Neutrophil (primary cell): ENCODE results near the gene ADAR.

Source experiments
- H3K27ac ChIP-seq: fragments of 200-600 bp; sonication (generic); 2 replicates; pipeline ENCODE4 v1.5.1; 2016; ENCODE audit warnings: mild to moderate bottlenecking, moderate library complexity
- H3K27me3 ChIP-seq: fragments of 200-600 bp; sonication (generic); 2 replicates; pipeline ENCODE4 v1.6.0; 2016; ENCODE audit warnings: mild to moderate bottlenecking
- H3K36me3 ChIP-seq: fragments of 200-600 bp; sonication (generic); 2 replicates; pipeline ENCODE4 v1.5.1; 2017
- H3K4me1 ChIP-seq, 2 experiments: fragments of 200-600 bp in 1 of 2; sonication (generic) in 1 of 2; 1 replicate in 1 of 2; 2 replicates in 1 of 2; pipeline versions ENCODE4 v1.5.1 to v1.6.1; 2013 to 2016; ENCODE audit warnings: low read depth in 1 of 2, low read length in 1 of 2, mild to moderate bottlenecking in 1 of 2, moderate library complexity in 1 of 2; ENCODE audit not compliant: control insufficient read depth in 1 of 2, insufficient read depth in 1 of 2
- H3K4me3 ChIP-seq, 2 experiments: fragments of 200-600 bp in 1 of 2; sonication (generic) in 1 of 2; 1 replicate in 1 of 2; 2 replicates in 1 of 2; pipeline ENCODE4 v1.5.1; 2013 to 2016; ENCODE audit warnings: low read depth in 1 of 2, low read length in 1 of 2, mild to moderate bottlenecking in 1 of 2, moderate library complexity in 1 of 2
- H3K9me3 ChIP-seq: fragments of 200-600 bp; sonication (generic); 2 replicates; pipeline ENCODE4 v1.5.1; 2016
- TF ChIP-seq, protein P1 (sequence below): fragments of 200-600 bp; sonication (generic); IDR thresholded peaks from 2 replicates; pipeline ENCODE4 v1.5.1; 2016; ENCODE audit warnings: antibody characterized with exemption

Gene ADAR

DNA sequence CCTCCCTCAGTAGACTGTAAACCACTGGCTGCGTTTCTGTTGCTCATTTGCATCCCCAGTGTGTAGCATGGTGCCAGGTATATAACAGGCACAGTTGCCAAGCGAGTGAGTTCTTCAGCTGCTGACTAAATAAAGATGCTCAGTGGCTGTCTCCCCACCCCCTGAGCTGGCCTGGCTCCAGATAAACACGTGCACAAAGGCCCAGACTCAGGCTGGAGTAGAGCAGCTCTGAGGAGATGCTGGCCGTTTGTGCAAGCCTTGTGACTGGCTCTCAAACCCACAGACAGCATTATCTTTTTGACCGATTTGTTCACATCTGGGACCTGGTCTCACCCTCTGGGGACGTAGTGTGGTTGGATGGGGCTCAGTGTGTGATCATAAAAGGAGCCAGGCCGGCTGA lies 33.3 kb downstream of the ADAR start:
- no peak overlapping the region for H3K4me3 ChIP-seq
- no peak overlapping the region for H3K27ac ChIP-seq
- TF ChIP-seq, protein P1, sequence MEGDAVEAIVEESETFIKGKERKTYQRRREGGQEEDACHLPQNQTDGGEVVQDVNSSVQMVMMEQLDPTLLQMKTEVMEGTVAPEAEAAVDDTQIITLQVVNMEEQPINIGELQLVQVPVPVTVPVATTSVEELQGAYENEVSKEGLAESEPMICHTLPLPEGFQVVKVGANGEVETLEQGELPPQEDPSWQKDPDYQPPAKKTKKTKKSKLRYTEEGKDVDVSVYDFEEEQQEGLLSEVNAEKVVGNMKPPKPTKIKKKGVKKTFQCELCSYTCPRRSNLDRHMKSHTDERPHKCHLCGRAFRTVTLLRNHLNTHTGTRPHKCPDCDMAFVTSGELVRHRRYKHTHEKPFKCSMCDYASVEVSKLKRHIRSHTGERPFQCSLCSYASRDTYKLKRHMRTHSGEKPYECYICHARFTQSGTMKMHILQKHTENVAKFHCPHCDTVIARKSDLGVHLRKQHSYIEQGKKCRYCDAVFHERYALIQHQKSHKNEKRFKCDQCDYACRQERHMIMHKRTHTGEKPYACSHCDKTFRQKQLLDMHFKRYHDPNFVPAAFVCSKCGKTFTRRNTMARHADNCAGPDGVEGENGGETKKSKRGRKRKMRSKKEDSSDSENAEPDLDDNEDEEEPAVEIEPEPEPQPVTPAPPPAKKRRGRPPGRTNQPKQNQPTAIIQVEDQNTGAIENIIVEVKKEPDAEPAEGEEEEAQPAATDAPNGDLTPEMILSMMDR: no peak
- H3K9me3 ChIP-seq: no peaks in the 10 kb centered on the region
- H3K4me1 ChIP-seq: no peaks in the 10 kb centered on the region
- H3K27me3 ChIP-seq: peaks cover 29% of the 10 kb centered on the region
- H3K36me3 ChIP-seq: peaks cover 38% of the 10 kb centered on the region

DNA sequence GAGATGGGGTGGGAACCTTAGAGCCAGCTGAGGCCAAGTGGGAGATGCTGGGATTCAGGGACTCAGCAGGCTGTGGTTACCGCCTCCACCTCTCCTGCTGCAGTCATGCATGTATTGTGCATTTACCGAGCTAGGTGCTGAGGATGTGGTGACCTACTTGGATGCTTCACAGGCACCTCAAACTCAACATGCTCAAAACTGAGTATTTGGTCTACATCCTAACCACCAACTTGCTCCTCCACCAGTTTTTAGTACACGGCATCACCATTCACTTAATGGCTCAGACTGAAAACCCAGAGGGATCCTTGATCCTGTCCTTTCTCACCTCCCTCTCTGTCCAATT lies 34.8 kb downstream of the ADAR start:
- TF ChIP-seq, protein P1: no peak
- peaks cover 45% of the 10 kb centered on the region for H3K27me3 ChIP-seq
- no peaks in the 10 kb centered on the region for H3K9me3 ChIP-seq
- H3K4me3 ChIP-seq: no peak overlapping the region
- peaks cover 0 to under 1% of the 10 kb centered on the region in 2 experiments for H3K4me1 ChIP-seq
- no peak overlapping the region for H3K27ac ChIP-seq
- peaks cover 23% of the 10 kb centered on the region for H3K36me3 ChIP-seq

DNA sequence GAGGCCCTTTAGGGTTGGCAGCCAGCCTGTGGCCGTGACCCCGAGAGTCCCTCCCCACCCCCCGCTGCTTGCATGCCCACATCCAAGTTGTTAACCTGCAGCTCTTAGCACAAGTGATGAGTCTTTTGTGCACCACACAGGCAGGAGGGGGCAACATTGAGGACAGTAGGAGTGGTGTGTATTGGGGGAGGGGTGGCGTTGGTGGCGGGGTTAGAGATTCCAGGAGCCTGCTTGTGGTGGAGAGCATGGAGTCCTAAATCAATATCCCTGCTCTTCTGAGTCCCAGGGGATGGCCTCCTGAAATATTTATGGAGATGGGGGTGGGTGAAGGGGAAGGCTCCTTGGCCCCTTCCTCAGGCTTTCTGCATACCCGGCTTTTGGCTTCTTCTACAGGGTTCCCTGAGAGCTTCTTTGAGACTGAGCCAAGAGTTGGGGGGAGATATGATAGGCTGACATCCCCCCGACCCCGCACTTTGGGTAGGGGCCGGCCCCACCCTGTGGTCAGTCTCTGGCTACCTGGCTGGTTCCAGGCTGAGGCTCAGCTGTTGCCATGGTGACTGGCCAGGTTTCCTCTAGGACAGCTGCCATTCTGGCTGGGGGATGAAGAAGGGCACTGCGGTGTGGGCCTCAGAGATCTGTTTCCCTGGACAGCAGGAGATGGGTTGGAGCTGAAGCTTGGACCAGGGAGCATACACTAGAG lies 35.4 kb downstream of the ADAR start:
- Histone ChIP-seq H3K27ac (no peak overlapping the region), H3K27me3 (peaks cover 50% of the 10 kb centered on the region), H3K4me3 (no peak overlapping the region), H3K36me3 (peaks cover 17% of the 10 kb centered on the region), H3K9me3 (no peaks in the 10 kb centered on the region), H3K4me1 (peaks cover 0 to 5% of the 10 kb centered on the region in 2 experiments)
- TF ChIP-seq, protein P1: no peak

DNA sequence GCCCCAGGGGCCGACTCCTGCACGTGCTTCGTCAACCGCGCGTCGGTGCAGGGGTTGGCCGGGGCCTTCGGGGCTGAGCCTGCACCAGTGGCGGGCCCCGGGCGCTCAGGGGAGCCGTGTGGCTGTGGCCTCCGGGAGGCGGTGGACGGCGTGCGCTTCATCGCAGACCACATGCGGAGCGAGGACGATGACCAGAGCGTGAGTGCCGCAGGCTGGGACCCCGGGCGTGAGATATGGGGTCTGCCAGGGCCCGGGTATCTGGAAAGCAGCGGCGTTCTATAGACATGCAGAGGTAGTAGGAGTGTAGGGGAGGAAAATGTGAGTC lies 36.1 kb downstream of the ADAR start:
- TF ChIP-seq, protein P1: no peak
- Histone ChIP-seq H3K4me1 (peaks cover 0 to 6% of the 10 kb centered on the region in 2 experiments), H3K36me3 (peaks cover 10% of the 10 kb centered on the region), H3K4me3 (no peak overlapping the region), H3K27ac (no peak overlapping the region), H3K9me3 (no peaks in the 10 kb centered on the region), H3K27me3 (peaks cover 57% of the 10 kb centered on the region)

DNA sequence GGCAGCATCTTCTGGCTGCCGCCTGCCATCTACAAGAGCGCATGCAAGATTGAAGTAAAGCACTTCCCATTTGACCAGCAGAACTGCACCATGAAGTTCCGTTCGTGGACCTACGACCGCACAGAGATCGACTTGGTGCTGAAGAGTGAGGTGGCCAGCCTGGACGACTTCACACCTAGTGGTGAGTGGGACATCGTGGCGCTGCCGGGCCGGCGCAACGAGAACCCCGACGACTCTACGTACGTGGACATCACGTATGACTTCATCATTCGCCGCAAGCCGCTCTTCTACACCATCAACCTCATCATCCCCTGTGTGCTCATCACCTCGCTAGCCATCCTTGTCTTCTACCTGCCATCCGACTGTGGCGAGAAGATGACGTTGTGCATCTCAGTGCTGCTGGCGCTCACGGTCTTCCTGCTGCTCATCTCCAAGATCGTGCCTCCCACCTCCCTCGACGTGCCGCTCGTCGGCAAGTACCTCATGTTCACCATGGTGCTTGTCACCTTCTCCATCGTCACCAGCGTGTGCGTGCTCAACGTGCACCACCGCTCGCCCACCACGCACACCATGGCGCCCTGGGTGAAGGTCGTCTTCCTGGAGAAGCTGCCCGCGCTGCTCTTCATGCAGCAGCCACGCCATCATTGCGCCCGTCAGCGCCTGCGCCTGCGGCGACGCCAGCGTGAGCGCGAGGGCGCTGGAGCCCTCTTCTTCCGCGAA lies 36.6 kb downstream of the ADAR start:
- Histone ChIP-seq H3K27ac (no peak overlapping the region), H3K36me3 (peaks cover 6% of the 10 kb centered on the region), H3K27me3 (peaks cover 62% of the 10 kb centered on the region), H3K4me1 (peaks cover 0 to 6% of the 10 kb centered on the region in 2 experiments), H3K9me3 (no peaks in the 10 kb centered on the region), H3K4me3 (no peak overlapping the region)
- TF ChIP-seq, protein P1: no peak
